K562 treated with DMSO at 1 percent for 48 hours (cell line): ENCODE results near the gene NLK. TPM values are rescaled to one million over a fixed set of nuclear protein-coding genes. Genes with fewer than 3 reads are reported as not detected.

Experiments
- total RNA-seq: library from RNA; unstranded; fragments of 300-600 nt; gene quantifications from 2 replicates; pipeline ENCODE4 v1.2.3, GENCODE V29; 2022; ENCODE audit warnings: low replicate concordance; ENCODE audit errors: extremely low read depth

Gene NLK
- total RNA-seq: not detected in 2 replicates

DNA sequence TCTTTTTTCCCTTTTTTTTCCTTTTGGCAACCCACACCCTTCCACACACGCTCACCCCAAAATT, at the start of gene NLK:
NLK (plus strand) TSS at position 21 of the 64 bp plus-strand sequence. CDS start 197 bp downstream, outside the sequence.

Other genes with a start within 250 kb of the NLK start
- not detected in 2 replicates for gene NOS2, start 242.1 kb upstream of the NLK start, total RNA-seq
- not detected in 2 replicates for gene LYRM9, start 149.3 kb upstream of the NLK start, total RNA-seq